ENCODE measurements around the gene TMEM30A.

The TMEM30A gene

DNA sequence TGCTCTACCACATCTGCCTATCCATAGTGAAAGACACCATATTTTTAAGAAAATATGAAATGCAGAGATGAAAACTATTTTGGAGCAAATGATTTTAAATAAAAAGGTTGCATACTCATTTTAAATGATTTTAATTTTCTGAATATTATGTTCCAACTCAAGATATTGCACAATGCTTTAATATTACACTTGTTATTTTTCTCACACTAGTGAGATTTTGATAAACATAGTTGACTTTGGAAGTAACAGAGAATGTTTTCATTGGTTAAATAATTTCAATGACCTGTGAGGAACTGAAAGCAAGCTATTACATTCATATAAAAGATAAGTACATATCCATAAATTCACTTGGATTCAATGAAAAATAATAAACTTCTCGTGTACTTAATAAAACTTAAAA, 7.2 kb upstream of the TMEM30A start:
- DNase-seq (ENCODE audit: low spot score), result no peak

DNA sequence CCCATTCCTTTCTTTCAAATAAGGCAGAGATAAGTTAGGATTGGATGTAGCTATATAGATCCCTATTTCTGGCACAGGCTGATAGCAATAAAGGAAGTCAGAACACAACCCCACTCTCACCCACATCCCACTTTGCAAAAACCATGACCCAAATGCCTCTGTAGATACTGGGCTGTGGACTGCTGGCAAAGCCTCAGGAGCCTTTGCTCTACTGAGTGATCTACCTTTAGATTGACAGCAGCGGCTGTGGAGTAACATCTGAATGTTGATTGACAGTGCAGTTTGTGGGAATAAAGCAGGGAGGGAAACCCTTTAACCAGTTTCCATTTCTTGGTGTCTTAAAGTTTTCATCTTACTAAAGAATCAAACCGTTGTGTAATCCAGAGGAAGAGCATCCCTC, 6.7 kb upstream of the TMEM30A start:
- DNase-seq (ENCODE audit: low spot score), result no peak

DNA sequence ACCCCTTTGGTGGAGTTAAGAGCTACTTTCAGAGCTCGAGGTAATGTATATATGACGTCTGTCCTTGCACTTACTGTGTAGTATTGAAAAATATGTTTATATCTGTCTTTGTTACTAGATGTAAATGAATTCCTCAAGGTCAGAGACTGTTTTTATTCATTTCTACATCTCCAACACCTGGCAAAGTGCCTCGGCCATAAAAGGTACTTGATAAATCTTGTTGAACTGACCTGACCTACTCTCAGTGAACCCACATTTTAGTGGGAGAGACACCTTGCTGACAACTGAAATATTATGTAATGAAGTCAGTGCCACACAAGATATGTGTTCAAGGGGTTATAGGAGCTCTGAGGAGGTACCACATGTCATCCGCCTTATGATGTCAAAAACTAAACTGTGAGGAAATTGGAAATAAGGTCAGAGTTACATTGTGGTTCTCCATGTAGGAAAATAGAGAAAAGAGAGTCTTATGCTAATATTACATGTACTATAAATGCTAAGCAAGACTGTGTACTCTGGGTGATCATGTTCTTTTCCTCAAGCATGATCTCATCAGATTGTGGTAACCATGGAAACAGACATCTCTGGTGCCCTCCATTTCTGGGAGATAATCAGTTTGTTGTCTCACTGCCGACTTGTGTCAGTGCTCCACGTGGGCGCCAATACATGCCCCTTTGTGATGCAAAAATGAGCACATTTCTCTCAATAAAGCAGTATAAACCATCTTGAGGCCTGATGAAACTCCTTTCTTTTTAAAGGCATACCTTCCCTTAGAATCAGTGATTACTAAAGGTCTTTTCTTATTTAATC, 5.7 kb upstream of the TMEM30A start:
- no peak for DNase-seq (ENCODE audit: low spot score)

DNA sequence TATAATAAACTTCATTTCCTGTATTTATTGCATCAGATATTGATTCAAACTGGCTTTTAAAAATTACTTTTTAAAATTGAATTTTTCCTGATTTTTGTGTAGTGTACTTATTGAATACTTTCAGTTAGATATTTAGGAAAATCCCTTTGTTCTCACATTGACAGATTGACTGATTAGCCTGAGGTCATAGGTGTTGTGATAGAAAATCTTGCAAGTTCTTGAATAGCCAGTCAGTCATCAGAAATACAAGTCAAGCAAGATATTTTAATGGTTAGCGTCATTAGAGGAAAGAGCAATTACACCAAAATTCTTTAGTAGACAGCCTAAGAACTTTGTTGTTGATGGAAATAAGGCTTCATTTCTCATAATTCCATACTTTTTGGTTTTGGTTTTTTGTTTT, 3.4 kb upstream of the TMEM30A start:
- DNase-seq (ENCODE audit: low spot score), result no peak

GRCh38 chr6:75287424-75287823, 2.8 kb upstream of the TMEM30A start:
- DNase-seq (ENCODE audit: low spot score), result no peak

GRCh38 chr6:75286955-75287354, 2.4 kb upstream of the TMEM30A start:
- DNase-seq (ENCODE audit: low spot score), result no peak

DNA sequence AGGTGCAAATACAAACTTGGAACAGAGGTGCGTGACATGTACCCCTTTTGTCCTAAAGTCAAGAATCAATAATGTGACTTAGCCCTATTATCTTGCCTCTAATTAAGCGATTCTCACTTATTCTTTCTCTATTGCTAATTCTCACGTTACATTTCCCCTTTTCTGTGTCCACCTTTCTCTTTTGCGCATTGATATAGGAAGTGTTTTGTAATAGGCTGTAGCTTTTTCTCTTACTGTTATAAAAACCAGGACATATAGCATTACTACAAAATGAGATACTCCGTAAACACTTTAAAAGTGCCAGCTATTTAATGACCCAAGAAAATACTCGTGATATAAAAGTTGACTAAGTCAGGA, 669 bp upstream of the TMEM30A start:
- DNase-seq (ENCODE audit: low spot score), result no peak

DNA sequence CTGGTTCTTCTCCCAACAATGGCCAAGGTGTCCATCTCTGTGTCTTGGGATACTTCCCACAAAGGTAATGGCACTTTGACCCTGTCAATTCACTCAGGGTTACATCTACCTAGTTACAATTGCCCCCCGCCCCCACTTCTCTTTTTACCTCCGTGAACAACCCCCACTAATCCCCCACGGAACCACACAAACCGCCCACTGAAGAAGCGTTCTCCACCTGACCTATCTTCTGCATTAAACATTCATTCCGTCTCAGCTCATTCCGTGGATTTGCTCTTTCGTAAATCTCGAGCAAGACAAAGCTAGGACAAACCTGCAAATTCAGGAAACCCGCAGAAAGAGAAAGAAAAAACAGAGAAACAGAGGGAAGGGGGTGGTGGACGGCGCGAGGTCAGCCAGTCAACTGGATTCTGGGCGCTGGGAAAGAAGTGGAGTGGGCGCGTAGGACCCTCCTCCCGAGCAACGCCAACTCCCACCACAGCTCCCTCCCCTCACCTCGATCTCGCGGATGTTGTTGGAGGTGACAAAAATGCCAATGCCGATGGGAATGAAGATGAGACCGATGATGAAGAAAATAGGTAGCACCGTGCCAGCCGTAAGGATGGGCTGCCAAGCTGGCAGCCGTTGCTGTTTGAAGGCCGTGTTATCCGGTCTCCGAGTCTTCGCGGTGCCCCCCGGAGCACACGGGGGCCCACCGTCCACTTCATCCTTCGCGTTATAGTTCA, 523 bp downstream of the TMEM30A start:
- no peak for DNase-seq (ENCODE audit: low spot score)

DNA sequence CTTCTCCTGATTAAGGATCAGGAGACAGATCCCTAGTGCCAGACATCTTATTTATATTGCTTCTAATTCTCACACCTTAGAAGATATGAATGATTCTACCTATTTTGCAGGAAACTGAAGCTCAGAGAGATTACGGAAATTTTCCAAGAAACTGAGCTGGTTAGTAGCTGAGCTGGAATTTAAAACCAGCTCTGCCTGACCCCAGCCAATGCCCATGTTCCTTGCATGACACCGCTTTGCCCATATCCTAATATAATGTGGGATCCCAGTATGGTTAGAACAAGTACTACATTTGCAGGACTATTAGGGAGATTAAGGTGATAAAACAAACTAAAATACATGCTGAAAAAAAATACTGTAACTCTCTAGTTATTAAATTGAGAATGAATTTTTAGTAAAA, 1.9 kb downstream of the TMEM30A start:
- no peak for DNase-seq (ENCODE audit: low spot score)

DNA sequence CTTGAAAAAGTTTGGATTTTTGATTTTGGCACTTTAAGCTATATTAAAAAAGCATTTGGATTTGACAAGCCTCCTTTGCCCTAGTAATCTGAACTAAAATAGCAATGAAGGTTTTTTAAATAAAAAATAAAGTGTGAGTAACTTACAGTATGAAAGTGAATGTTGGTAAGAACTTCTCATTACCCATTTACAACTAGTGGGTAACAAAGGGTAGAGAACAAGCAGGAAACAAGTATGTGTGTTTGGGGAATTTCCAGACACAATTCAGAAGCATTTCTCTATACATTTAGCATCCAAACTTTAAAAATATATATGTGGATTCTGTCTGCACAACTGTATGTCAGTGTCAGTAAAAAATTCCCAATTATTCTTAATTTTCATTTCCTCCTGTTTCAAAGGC, 2.9 kb downstream of the TMEM30A start:
- no peak for DNase-seq (ENCODE audit: low spot score)

DNA sequence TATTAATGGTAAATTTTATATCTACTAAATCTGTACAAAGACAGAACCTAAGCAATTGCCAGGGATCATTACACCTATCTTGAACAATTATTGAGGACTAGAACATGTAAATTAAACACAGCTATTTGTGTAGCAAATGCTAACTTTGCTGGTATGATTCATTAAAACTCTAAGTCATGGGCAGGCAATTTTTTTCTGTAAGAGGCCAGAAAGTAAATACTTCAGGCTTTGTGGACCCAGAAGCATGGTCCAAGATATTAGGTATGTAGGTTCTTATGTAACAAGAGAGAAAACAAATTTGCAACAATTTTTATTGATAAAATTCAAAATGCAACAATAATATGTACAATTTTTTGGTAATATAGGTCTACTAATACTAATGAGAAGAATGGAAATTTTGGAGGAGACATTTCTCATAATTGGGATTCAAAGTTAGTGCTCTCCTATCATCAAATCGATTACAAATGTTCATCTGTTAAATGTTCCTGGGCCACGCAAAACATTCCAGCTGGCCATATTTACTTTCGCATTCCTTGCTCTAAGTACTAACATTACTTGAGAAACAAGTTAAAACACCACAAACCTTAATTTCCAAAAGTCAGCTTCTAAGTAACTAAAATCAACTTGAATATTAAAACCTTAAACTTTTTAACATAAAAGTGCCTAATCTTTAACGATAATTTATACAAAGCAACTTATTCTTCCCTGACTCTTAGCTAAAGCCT, 4.3 kb downstream of the TMEM30A start:
- DNase-seq (ENCODE audit: low spot score), result no peak

- DNase-seq (ENCODE audit: low spot score), result no peak
Observed at GRCh38 chr6:75279418-75279817, 5.2 kb downstream of the TMEM30A start.

DNA sequence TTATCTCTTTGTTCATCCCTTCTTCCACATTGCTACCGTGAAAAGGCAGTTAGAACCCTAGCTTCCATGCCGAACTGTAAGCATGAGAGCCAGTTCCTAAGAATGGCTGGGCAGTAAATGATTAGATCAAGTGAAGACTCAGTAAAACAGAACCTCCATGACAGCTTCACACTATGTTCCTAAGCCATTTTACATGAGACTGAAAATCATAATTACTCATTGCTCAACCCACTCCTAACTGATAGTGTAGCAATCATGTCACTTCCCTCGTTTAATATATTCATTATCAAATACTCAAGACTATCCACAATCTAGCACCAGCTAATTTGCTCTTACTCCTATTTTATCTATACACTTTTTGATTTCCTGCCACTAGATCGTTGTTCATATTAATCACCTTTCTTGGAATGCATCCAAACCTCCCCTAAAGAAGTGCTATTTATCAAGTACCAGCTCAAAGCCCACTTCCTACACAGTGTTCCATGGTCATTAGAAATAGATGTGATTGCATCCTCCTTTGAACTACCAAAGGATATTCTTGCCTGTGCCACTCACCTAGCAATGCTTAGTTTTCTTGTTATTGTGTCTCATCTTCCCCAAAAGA, 6.0 kb downstream of the TMEM30A start:
- DNase-seq (ENCODE audit: low spot score), result no peak

GRCh38 chr6:75275067-75275466, 9.5 kb downstream of the TMEM30A start:
- no peak for DNase-seq (ENCODE audit: low spot score)

DNA sequence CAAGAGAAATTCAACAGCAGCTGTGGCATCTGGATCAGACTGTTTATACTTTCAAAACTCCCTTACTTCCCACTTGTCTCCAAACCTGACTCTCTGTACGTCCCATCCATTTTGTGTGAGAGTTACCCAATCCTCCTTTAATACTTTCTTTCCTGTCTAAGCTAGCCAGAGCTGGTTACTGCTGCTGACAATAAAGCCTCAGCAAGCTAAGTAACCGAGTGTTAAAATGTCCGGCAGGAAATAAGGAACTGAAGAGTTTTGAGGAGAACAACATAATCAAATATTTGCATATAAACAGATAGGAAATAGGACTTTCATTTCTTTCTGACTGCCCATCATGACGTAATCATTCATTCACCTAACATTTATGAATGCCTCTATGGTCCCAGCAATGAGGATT, 11.6 kb downstream of the TMEM30A start:
- DNase-seq (ENCODE audit: low spot score), result no peak

- no peak for DNase-seq (ENCODE audit: low spot score)
Observed at GRCh38 chr6:75272145-75272840, 12.3 kb downstream of the TMEM30A start.

DNA sequence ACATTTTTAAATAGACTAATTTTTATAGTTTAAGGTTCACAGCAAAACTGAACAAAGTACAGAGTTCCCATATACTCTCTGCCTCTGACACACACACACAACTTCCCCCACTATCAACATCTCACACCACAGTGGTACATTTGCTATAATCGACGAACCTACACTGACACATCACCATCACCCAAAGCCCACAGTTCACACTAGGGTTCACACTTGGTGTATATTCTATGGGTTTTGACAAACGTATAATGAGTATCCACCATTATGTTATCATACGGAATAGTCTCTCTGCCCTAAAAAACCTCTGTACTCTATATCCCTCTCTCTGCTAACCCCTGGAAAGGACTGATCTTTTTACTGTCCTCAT, 15.6 kb downstream of the TMEM30A start:
- DNase-seq (ENCODE audit: low spot score), result no peak

GRCh38 chr6:75268121-75268987, 16.2 kb downstream of the TMEM30A start:
- no peak for DNase-seq (ENCODE audit: low spot score)

GRCh38 chr6:75267461-75267860, 17.1 kb downstream of the TMEM30A start:
- DNase-seq (ENCODE audit: low spot score), result no peak

DNA sequence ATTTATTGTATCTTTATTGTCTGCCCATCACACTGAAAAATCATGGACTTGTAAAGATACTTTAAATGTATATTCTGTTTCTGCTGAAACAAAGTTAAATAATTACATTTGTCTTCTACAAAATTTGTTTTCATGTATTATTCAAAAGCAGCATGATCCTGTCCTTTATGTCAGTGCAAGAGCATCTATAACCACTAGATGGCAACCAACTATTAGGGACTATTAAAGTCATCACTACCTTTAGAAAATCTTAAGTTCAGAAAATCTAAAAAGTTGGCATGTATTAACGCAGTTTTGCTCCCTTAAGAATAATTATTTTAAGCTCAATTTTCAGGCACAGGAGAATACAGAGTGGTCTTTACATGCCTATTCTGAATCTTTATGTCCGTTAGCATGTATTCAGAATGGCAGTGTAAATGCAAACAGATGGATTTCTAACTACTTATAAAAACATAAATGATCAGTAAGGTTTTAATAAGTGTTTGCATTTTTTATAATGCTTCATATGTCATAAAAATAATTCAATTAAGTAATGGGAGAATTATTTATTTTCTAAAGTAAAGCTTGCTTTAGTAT, 17.8 kb downstream of the TMEM30A start:
- peak; percentile 32 for DNase-seq (ENCODE audit: low spot score)

- no peak for DNase-seq (ENCODE audit: low spot score)
Observed at GRCh38 chr6:75263401-75263750, 21.2 kb downstream of the TMEM30A start.
